Muscle of leg (tissue), 11 donors: ENCODE data around the gene MICAL2. TPM values are rescaled to one million over a fixed set of nuclear protein-coding genes. Genes with fewer than 3 reads are reported as not detected.
A peak's percentile ranks its signal among the peaks of the same experiment; 100 is the strongest.

Source experiments
- DNase-seq: peaks from one replicate; pipeline ENCODE4 v3.0.0; 2013
- H3K27ac ChIP-seq: one replicate; pipeline ENCODE4 v1.5.1; 2013; ENCODE audit warnings: mild to moderate bottlenecking, low read length, control low read depth
- H3K27me3 ChIP-seq: one replicate; pipeline ENCODE4 v1.6.1; 2013; ENCODE audit warnings: low read length; ENCODE audit not compliant: control insufficient read depth, insufficient read depth
- H3K36me3 ChIP-seq: one replicate; pipeline ENCODE4 v1.6.1; 2013; ENCODE audit warnings: low read length; ENCODE audit not compliant: control insufficient read depth, insufficient read depth
- H3K4me1 ChIP-seq: one replicate; pipeline ENCODE4 v1.6.1; 2013; ENCODE audit warnings: low read length; ENCODE audit not compliant: control insufficient read depth, insufficient read depth
- H3K4me3 ChIP-seq: one replicate; pipeline ENCODE4 v1.5.1; 2013; ENCODE audit warnings: low read length, control low read depth
- H3K9me3 ChIP-seq: replicated peaks from 2 replicates; pipeline ENCODE4 v1.6.1; 2013; ENCODE audit warnings: low read depth, low read length; ENCODE audit not compliant: control insufficient read depth
- WGBS: methylation state at CpG from one replicate; pipeline ENCODE4 v1.1.5; 2013; ENCODE audit warnings: missing lambda C conversion rate; ENCODE audit not compliant: insufficient coverage; 5-methylcytosine and 5-hydroxymethylcytosine counted together
- polyA plus RNA-seq, 8 donors: library from polyadenylated mRNA; unstranded; fragments of 120-200 nt; gene quantifications; one replicate each; pipeline versions ENCODE4 v1.2.1 to v1.2.3, GENCODE V29; 2013; ENCODE audit warnings: inconsistent platforms in 1 of 8, low replicate concordance in 1 of 8; ENCODE audit not compliant: insufficient read length in 8 of 8, insufficient read depth in 1 of 8
- total RNA-seq: library from RNA; stranded (reverse); fragments of 120-200 nt; gene quantifications from one replicate; pipeline ENCODE4 v1.2.4, GENCODE V29; 2013

Gene MICAL2
- total and polyA plus RNA-seq, 9 donors, result 12.9 to 31.7 (median 21.8) TPM

- no peaks in the 10 kb centered on the region for H3K36me3 ChIP-seq
- DNase-seq, result no peak
- no peaks in the 10 kb centered on the region for H3K9me3 ChIP-seq
- peaks cover 30% of the 10 kb centered on the region for H3K4me1 ChIP-seq
- 73% methylated on average over 1 of the region's 2 CpGs for WGBS
- no peak overlapping the region for H3K27ac ChIP-seq
- no peaks in the 10 kb centered on the region for H3K27me3 ChIP-seq
- no peak overlapping the region for H3K4me3 ChIP-seq
Observed at GRCh38 chr11:12108875-12109453, 1.4 kb upstream of the MICAL2 start.

- WGBS, result 39% methylated on average over 4 of the region's 7 CpGs
- Histone ChIP-seq H3K36me3 (no peaks in the 10 kb centered on the region), H3K27me3 (peaks cover 2% of the 10 kb centered on the region), H3K27ac (no peak overlapping the region), H3K4me3 (peak overlapping the region; percentile 34), H3K9me3 (no peaks in the 10 kb centered on the region), H3K4me1 (peaks cover 22% of the 10 kb centered on the region)
- DNase-seq, result no peak
Observed at GRCh38 chr11:12109591-12110196, 696 bp upstream of the MICAL2 start.

- Histone ChIP-seq H3K4me1 (peaks cover 20% of the 10 kb centered on the region), H3K4me3 (peak overlapping the region; percentile 51), H3K36me3 (no peaks in the 10 kb centered on the region), H3K27ac (no peak overlapping the region), H3K27me3 (peaks cover 2% of the 10 kb centered on the region), H3K9me3 (no peaks in the 10 kb centered on the region)
- no peak for DNase-seq
- WGBS, result 5% methylated on average over 61 of the region's 67 CpGs
Observed at GRCh38 chr11:12110714-12111548, 541 bp downstream of the MICAL2 start.

- no peak for DNase-seq
- Histone ChIP-seq H3K9me3 (no peaks in the 10 kb centered on the region), H3K4me1 (peaks cover 18% of the 10 kb centered on the region), H3K27me3 (peaks cover 2% of the 10 kb centered on the region), H3K4me3 (peak overlapping the region; percentile 51), H3K27ac (no peak overlapping the region), H3K36me3 (no peaks in the 10 kb centered on the region)
- WGBS, result 62% methylated on average over 9 of the region's 12 CpGs
Observed at GRCh38 chr11:12111549-12112520, 1.4 kb downstream of the MICAL2 start.

- Histone ChIP-seq H3K4me1 (peaks cover 18% of the 10 kb centered on the region), H3K4me3 (no peak overlapping the region), H3K27me3 (peaks cover 2% of the 10 kb centered on the region), H3K36me3 (no peaks in the 10 kb centered on the region), H3K27ac (no peak overlapping the region), H3K9me3 (no peaks in the 10 kb centered on the region)
- no peak for DNase-seq
- 100% methylated on average over 2 of the region's 2 CpGs for WGBS
Observed at GRCh38 chr11:12112750-12113149, 2.4 kb downstream of the MICAL2 start.

GRCh38 chr11:12113294-12113693, 2.9 kb downstream of the MICAL2 start:
- Histone ChIP-seq H3K4me1 (peaks cover 22% of the 10 kb centered on the region), H3K36me3 (no peaks in the 10 kb centered on the region), H3K4me3 (no peak overlapping the region), H3K27me3 (peaks cover 2% of the 10 kb centered on the region), H3K9me3 (no peaks in the 10 kb centered on the region), H3K27ac (no peak overlapping the region)
- DNase-seq, result no peak
- WGBS, result no CpG with 5 or more reads among the region's 8 CpGs

- DNase-seq, result peak; percentile 44
- H3K27ac ChIP-seq, result no peak overlapping the region
- peaks cover 2% of the 10 kb centered on the region for H3K27me3 ChIP-seq
- no peaks in the 10 kb centered on the region for H3K9me3 ChIP-seq
- H3K4me1 ChIP-seq, result peaks cover 32% of the 10 kb centered on the region
- no peak overlapping the region for H3K4me3 ChIP-seq
- 77% methylated on average over 11 of the region's 21 CpGs for WGBS
- H3K36me3 ChIP-seq, result no peaks in the 10 kb centered on the region
Observed at GRCh38 chr11:12114193-12115033, 4.0 kb downstream of the MICAL2 start.

- H3K4me1 ChIP-seq, result peaks cover 39% of the 10 kb centered on the region
Observed at GRCh38 chr11:12116425-12117032, 6.1 kb downstream of the MICAL2 start.

GRCh38 chr11:12117200-12117599, 6.8 kb downstream of the MICAL2 start:
- WGBS, result 80% methylated on average over 3 of the region's 4 CpGs
- no peak for DNase-seq
- H3K27ac ChIP-seq, result no peak overlapping the region
- H3K9me3 ChIP-seq, result no peaks in the 10 kb centered on the region
- peaks cover 2% of the 10 kb centered on the region for H3K27me3 ChIP-seq
- peaks cover 42% of the 10 kb centered on the region for H3K4me1 ChIP-seq
- no peaks in the 10 kb centered on the region for H3K36me3 ChIP-seq
- no peak overlapping the region for H3K4me3 ChIP-seq

More at GRCh38 chr11:12116425-12117032, 6.1 kb downstream of the MICAL2 start:
- DNase-seq, result no peak
- Histone ChIP-seq H3K27ac (no peak overlapping the region), H3K9me3 (no peaks in the 10 kb centered on the region), H3K36me3 (no peaks in the 10 kb centered on the region), H3K4me3 (no peak overlapping the region), H3K27me3 (peaks cover 2% of the 10 kb centered on the region)
- WGBS, result 76% methylated on average over 5 of the region's 9 CpGs
